ENCODE results near the gene RC3H2. TPM values are rescaled to one million over a fixed set of nuclear protein-coding genes. Genes with fewer than 3 reads are reported as not detected.
A peak's percentile ranks its signal among the peaks of the same experiment; 100 is the strongest.

Gene RC3H2
- total and polyA plus RNA-seq, 7 donors, result 5.6 to 33.7 (median 24.8) TPM

DNA sequence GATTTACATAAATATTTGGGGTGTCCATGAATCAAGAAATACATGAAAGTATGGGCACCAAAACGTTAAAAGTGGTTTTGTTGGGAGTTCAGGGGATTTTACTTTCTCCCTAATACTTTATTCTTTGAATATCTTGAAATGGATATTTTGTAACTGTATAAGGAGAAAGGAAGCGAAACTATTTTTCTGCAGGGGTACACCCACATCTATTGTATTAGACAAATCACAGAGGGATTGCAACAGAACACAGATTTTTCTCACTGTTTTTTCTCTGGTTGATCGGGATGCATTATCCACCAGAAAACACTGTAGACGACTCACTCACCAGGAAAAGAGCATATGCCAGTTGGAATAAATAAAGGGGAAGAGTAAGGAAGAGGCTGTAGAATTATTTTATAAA lies 34.4 kb upstream of the RC3H2 start:
- Histone ChIP-seq H3K9me3 (no peaks in the 10 kb centered on the region), H3K36me3 (ENCODE audit: insufficient read depth in 1 of 2, low read depth in 1 of 2) (peaks cover 0 to 30% of the 10 kb centered on the region in 2 donors), H3K27ac (no peak overlapping the region), H3K4me3 (no peak overlapping the region), H3K27me3 (ENCODE audit: insufficient read depth in 3 of 3, low read length in 2 of 3) (no peaks in the 10 kb centered on the region), H3K4me1 (peaks cover 25% of the 10 kb centered on the region)
- TF ChIP-seq, protein P1, sequence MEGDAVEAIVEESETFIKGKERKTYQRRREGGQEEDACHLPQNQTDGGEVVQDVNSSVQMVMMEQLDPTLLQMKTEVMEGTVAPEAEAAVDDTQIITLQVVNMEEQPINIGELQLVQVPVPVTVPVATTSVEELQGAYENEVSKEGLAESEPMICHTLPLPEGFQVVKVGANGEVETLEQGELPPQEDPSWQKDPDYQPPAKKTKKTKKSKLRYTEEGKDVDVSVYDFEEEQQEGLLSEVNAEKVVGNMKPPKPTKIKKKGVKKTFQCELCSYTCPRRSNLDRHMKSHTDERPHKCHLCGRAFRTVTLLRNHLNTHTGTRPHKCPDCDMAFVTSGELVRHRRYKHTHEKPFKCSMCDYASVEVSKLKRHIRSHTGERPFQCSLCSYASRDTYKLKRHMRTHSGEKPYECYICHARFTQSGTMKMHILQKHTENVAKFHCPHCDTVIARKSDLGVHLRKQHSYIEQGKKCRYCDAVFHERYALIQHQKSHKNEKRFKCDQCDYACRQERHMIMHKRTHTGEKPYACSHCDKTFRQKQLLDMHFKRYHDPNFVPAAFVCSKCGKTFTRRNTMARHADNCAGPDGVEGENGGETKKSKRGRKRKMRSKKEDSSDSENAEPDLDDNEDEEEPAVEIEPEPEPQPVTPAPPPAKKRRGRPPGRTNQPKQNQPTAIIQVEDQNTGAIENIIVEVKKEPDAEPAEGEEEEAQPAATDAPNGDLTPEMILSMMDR (IDR thresholded peaks at IDR 0.05), result no peak
- ATAC-seq (no peak), DNase-seq (no peak)
- 89 to 90% (median 90%) methylated on average over 4 of the region's 4 CpGs for WGBS, 3 donors
- intact Hi-C loops (cut with DNase I), result loop anchor here in 1 of 2 donors (10.0 kb wide), 1 partner anchor 55 kb away; no protein-coding TSS in a partner anchor

DNA sequence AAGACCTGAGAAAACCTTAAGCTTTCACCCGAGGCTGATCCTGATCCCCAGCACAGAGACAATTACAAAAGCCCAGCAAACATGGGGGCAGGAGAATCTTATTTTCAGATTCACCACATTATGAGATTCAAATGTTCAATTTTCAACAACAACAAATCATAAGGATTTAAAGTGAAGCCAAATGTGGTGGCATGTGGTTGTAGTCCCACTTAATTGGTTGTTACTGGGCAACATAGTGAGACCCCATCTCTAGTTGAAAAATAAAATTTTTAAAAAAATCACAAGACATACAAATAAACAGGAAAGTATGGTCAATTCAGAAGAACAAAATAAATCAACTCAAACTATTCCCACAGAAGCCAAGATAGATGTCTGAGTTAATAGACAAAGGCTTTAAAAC lies 31.7 kb upstream of the RC3H2 start:
- peaks cover 27% of the 10 kb centered on the region for H3K4me1 ChIP-seq
- DNase-seq, result no peak
- TF ChIP-seq, protein P1 (IDR thresholded peaks at IDR 0.05), result no peak
- 57 to 80% (median 62%) methylated on average over 1 of the region's 1 CpG for WGBS, 3 donors
- no peak overlapping the region for H3K4me3 ChIP-seq
- H3K9me3 ChIP-seq, result no peaks in the 10 kb centered on the region
- no peak for ATAC-seq
- peaks cover 0 to 25% of the 10 kb centered on the region in 2 donors for H3K36me3 ChIP-seq (ENCODE audit: insufficient read depth in 1 of 2, low read depth in 1 of 2)
- intact Hi-C loops (cut with DNase I), result loop anchor here in 1 of 2 donors (10.0 kb wide), 1 partner anchor 58 kb away; no protein-coding TSS in a partner anchor
- H3K27me3 ChIP-seq (ENCODE audit: insufficient read depth in 3 of 3, low read length in 2 of 3), result no peaks in the 10 kb centered on the region
- H3K27ac ChIP-seq, result no peak overlapping the region

DNA sequence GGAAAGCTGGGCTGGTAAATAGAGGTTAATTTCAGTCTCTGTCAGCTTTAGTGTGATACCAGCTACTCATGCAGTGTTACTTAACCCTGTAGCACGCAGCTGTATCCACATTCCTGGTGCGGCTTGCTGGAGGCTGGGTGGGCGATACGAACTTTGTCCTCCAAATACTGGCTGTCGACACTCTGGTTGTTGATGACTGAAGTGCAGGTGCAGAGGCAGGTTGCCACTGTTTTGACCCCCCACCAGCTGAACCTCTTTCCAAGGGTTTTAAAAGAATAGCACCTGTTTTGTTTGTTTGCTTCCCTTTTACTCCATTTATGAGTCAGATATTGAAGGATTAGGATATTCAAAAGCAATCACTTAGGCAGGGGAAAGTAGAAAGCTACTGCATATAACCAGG lies 31.3 kb upstream of the RC3H2 start:
- Histone ChIP-seq H3K4me3 (no peak overlapping the region), H3K27me3 (ENCODE audit: insufficient read depth in 3 of 3, low read length in 2 of 3) (no peaks in the 10 kb centered on the region), H3K36me3 (ENCODE audit: insufficient read depth in 1 of 2, low read depth in 1 of 2) (peaks cover 0 to 25% of the 10 kb centered on the region in 2 donors), H3K4me1 (peaks cover 24% of the 10 kb centered on the region), H3K27ac (no peak overlapping the region), H3K9me3 (no peaks in the 10 kb centered on the region)
- DNase-seq, result no peak
- TF ChIP-seq, protein P1 (IDR thresholded peaks at IDR 0.05), result no peak
- intact Hi-C loops (cut with DNase I), result loop anchor here in 1 of 2 donors (10.0 kb wide), 1 partner anchor 58 kb away; no protein-coding TSS in a partner anchor
- ATAC-seq, result no peak
- WGBS, 3 donors, result 80 to 89% (median 81%) methylated on average over 5 of the region's 5 CpGs

DNA sequence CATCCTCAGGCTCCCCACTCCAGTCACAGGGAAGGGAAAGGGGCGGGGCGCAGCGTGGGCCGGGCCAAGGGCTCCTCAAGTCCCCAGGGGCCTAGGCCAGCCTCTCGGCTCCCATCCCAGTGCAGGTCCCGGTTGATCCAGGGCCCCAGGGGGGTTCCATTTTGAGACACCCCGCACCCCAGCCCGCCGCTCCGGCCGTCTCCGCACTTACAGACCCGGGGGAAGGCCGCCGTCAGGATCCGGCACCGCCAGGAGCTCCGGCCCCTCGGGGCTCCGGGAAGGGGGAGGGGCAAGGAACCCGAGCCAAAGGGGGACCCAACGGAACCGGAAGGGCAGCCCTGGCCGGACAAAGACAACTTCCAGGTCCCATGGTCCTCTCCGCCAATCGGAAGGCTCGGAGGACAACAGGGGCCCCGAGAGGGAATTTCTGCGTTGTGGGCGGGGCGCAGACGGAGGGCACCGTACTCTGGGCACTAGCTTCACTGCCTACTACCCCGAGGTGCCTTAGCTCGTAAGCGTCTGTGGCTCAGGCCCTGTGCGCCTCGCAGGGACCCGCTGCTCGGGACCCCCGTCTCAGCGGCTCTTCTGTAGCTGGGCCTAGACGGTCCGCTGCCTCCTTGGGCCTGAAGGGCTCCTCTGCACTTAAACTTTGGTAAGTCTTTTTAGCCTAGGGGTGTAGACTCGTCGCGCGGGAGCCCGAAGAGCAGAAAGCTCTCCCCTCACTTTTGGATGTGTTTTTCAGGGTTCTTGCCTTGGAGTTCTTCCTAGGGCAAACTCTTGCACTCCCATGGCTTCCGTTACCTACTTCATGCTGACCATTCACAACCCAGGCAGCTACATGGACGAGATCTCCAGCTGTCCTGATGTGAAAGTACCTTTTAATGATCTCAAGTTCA lies 26.3 kb upstream of the RC3H2 start, which contains the start of gene ZBTB26:
TSS of gene ZBTB26 (minus strand) at position 287 of the 896 bp plus-strand sequence. CDS start 11,578 bp downstream, outside the sequence.
- H3K27ac ChIP-seq, result peak within 1 kb of the TSS; percentile 92
- DNase-seq (peak; percentile 93 to 97), ATAC-seq (peak; percentile 99 to 100 (median 99))
- H3K4me1 ChIP-seq, result peaks cover 35% of the 10 kb centered on the region
- H3K36me3 ChIP-seq (ENCODE audit: insufficient read depth in 1 of 2, low read depth in 1 of 2), result peaks cover 0 to 7% of the 10 kb centered on the region in 2 donors
- H3K4me3 ChIP-seq, result peak within 1 kb of the TSS; percentile 96
- intact Hi-C loops (cut with DNase I), result loop anchor here in 1 of 2 donors (10.0 kb wide), 1 partner anchor 63 kb away; no protein-coding TSS in a partner anchor
- TF ChIP-seq, protein P1 (IDR thresholded peaks at IDR 0.05), result no peak
- WGBS, 3 donors, result 0 to 1% (median 0%) methylated on average over 32 to 51 of the region's 51 CpGs
- H3K27me3 ChIP-seq (ENCODE audit: insufficient read depth in 3 of 3, low read length in 2 of 3), result no peaks in the 10 kb centered on the region
- no peaks in the 10 kb centered on the region for H3K9me3 ChIP-seq

All from psoas muscle (tissue), 8 donors.